K562 treated with DMSO at 1 percent for 24 hours (cell line): Measurements from ENCODE around the gene RTL1. TPM values are rescaled to one million over a fixed set of nuclear protein-coding genes. Genes with fewer than 3 reads are reported as not detected.

Source experiments
- total RNA-seq: library from RNA; unstranded; fragments of 300-600 nt; gene quantifications from 2 replicates; pipeline ENCODE4 v1.2.3, GENCODE V29; 2022; ENCODE audit warnings: low read depth; ENCODE audit not compliant: insufficient read depth

Gene RTL1
- not detected in 2 replicates for total RNA-seq

DNA sequence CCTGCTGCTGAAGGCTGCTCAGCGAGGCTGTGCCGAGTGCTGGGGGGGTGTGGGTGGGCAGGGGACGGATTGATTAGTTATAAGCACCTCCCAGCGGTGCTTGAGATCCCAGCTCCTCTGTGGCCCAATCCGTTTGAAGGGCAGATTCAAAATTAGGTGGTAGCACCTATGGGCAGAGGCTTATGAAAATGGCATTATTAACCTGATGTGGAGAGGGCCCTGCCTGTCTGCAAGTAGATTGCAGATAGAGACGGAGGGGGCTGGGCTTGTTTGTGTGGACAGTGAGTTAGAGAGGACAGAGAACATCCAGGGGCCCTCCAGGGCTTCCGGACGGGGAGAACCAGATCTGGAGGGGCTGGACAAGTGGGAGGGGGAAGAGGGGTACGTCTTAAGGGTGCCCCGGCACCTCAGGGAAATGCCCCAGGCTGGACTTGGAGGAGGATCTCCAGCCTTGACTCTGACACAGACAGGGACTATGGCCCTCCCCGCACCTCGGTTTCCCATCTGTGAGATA is at the start of gene RTL1:
Gene RTL1 (minus strand): TSS at position 51 of the 514 bp plus-strand sequence. CDS start 18,934 bp downstream, outside the sequence.

Other genes starting within 250 kb of the RTL1 start
- 293 and 329 TPM in 2 replicates for gene DLK1, start 176.8 kb downstream of the RTL1 start, total RNA-seq
- gene MEG3, start 77.6 kb downstream of the RTL1 start, total RNA-seq: 1.8 and 3.2 TPM in 2 replicates